ENCODE measurements around the gene NUDT17. TPM values are rescaled to one million over a fixed set of nuclear protein-coding genes. Genes with fewer than 3 reads are reported as not detected.

NUDT17 gene
- total and polyA plus RNA-seq, 7 donors: 1.4 to 2.9 (median 1.8) TPM

DNA sequence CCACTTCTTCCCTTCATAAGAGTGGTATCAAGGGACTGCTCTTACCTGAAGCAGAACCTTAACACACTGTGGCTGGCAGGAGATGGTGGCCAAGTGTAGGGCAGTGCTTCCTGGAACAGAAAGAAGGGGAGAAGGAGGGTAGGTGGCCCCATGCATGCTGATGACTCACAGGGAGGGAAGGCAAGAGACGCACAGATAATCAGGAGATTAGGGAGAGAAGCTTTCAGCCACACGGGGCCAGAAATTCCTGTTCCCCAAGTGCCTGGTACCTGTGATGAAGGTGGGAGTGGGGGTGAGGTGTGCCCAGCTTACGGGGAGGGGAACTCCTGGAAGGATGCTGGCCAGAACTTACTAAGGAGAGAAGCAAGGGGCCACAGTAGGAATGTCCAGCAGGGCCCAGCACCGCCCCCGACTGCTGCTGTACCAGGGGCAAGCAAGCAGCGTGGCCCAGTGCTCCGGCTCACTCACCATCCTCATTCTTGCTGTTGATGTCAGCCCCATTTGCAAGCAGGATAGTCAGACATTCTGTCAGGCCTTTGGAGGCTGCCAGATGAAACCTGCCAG, 32.6 kb downstream of the NUDT17 start:
- WGBS, 3 donors: 88 to 92% (median 89%) methylated on average over 7 of the region's 7 CpGs
- Histone ChIP-seq H3K9me3 (no peaks in the 10 kb centered on the region), H3K27ac (no peak overlapping the region), H3K36me3 (ENCODE audit: insufficient read depth in 1 of 2, low read depth in 1 of 2) (no peaks in the 10 kb centered on the region), H3K4me1 (peaks cover under 1% of the 10 kb centered on the region), H3K4me3 (no peak overlapping the region), H3K27me3 (ENCODE audit: insufficient read depth in 3 of 3, low read length in 2 of 3) (no peaks in the 10 kb centered on the region)
- TF ChIP-seq, protein P1, sequence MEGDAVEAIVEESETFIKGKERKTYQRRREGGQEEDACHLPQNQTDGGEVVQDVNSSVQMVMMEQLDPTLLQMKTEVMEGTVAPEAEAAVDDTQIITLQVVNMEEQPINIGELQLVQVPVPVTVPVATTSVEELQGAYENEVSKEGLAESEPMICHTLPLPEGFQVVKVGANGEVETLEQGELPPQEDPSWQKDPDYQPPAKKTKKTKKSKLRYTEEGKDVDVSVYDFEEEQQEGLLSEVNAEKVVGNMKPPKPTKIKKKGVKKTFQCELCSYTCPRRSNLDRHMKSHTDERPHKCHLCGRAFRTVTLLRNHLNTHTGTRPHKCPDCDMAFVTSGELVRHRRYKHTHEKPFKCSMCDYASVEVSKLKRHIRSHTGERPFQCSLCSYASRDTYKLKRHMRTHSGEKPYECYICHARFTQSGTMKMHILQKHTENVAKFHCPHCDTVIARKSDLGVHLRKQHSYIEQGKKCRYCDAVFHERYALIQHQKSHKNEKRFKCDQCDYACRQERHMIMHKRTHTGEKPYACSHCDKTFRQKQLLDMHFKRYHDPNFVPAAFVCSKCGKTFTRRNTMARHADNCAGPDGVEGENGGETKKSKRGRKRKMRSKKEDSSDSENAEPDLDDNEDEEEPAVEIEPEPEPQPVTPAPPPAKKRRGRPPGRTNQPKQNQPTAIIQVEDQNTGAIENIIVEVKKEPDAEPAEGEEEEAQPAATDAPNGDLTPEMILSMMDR (IDR thresholded peaks at IDR 0.05): no peak
- ATAC-seq (no peak), DNase-seq (no peak)
- intact Hi-C loops (cut with DNase I): no loop called here

DNA sequence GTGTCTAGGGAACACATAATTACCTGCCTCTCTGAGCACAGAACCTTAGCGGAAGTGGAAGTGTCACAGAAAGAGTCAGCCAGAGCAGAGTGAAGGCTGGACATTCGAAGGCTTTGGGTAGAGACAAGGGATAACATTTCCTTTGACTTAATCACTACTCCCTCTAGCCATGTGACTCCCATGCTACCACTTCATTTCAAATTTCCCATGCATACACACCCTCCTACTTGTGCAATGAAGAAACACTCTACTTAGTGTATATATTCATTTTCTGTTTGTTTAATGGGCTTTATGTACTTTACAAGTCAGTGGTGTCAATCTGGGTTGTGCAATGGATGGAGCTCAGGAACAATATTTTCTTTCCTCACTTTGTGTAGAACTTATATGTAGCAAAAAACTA, 33.3 kb downstream of the NUDT17 start:
- 73 to 85% (median 76%) methylated on average over 2 of the region's 2 CpGs for WGBS, 3 donors
- intact Hi-C loops (cut with DNase I): no loop called here
- Histone ChIP-seq H3K4me1 (no peaks in the 10 kb centered on the region), H3K27me3 (ENCODE audit: insufficient read depth in 3 of 3, low read length in 2 of 3) (no peaks in the 10 kb centered on the region), H3K27ac (no peak overlapping the region), H3K4me3 (no peak overlapping the region), H3K36me3 (ENCODE audit: insufficient read depth in 1 of 2, low read depth in 1 of 2) (no peaks in the 10 kb centered on the region), H3K9me3 (no peaks in the 10 kb centered on the region)
- TF ChIP-seq, protein P1 (IDR thresholded peaks at IDR 0.05): no peak
- ATAC-seq (no peak), DNase-seq (no peak)

DNA sequence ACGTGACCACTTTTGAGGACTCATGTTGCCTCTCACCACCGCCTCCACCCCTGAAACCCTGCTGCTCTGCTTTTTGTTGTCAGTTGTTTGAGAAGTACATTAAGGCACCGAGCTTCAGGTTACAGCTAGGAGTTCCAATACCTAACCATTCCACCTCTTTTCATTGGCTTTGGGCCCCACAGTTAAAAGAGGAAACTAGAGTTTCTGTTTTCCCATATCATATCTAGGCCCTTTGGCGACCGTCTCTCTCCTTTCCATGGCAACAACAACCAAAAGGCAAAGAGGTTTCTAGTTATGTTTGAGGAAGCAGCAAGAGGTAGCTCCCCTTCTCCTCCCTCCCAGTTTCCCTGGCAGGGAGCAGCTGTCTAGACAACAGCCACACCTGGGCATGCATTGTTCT, 34.3 kb downstream of the NUDT17 start:
- intact Hi-C loops (cut with DNase I): no loop called here
- H3K27ac ChIP-seq: no peak overlapping the region
- no peaks in the 10 kb centered on the region for H3K4me1 ChIP-seq
- no peaks in the 10 kb centered on the region for H3K9me3 ChIP-seq
- TF ChIP-seq, protein P1 (IDR thresholded peaks at IDR 0.05): no peak
- no peak overlapping the region for H3K4me3 ChIP-seq
- no peaks in the 10 kb centered on the region for H3K27me3 ChIP-seq (ENCODE audit: insufficient read depth in 3 of 3, low read length in 2 of 3)
- no peak for DNase-seq
- ATAC-seq: no peak
- H3K36me3 ChIP-seq (ENCODE audit: insufficient read depth in 1 of 2, low read depth in 1 of 2): no peaks in the 10 kb centered on the region
- WGBS, 3 donors: 61 to 67% (median 66%) methylated on average over 5 of the region's 5 CpGs

DNA sequence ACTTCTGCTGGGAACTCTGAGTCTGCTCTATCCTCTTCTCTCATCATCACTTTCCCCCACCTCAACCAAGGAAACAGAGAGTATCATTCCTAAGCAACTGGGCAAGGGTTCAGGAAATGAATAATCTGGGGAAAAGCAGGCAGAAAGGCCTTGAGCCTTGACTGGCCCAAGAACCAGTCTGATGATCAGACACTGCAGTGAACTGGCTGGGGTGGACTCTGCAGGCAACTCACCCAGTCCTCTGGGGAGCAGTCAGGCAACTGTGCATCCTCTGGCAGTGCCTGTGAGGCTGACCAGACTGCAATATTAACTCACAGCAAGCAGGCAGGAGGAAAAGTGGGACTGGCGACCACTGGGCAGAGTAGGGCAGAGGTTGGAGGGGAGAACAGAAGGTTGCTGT, 39.2 kb downstream of the NUDT17 start:
- Histone ChIP-seq H3K9me3 (no peaks in the 10 kb centered on the region), H3K27me3 (ENCODE audit: insufficient read depth in 3 of 3, low read length in 2 of 3) (no peaks in the 10 kb centered on the region), H3K27ac (no peak overlapping the region), H3K4me1 (peaks cover 6% of the 10 kb centered on the region), H3K36me3 (ENCODE audit: insufficient read depth in 1 of 2, low read depth in 1 of 2) (no peaks in the 10 kb centered on the region), H3K4me3 (no peak overlapping the region)
- TF ChIP-seq, protein P1 (IDR thresholded peaks at IDR 0.05): no peak
- DNase-seq (no peak), ATAC-seq (no peak)
- intact Hi-C loops (cut with DNase I): loop anchor here in 1 of 2 donors (5.0 kb wide), 1 partner anchor 83 kb away; no protein-coding TSS in a partner anchor
- 90 to 98% (median 91%) methylated on average over 1 of the region's 1 CpG for WGBS, 3 donors

Measured in psoas muscle (tissue), 8 donors.